DOHH2 (cell line): ENCODE data around the gene ZBTB7A.

ENCODE experiments used
- H3F3A ChIP-seq: fragments of 200-600 bp; sonication (generic), shearing (Covaris generic); 2 replicates; pipeline ENCODE4 v1.6.0; 2016; ENCODE audit warnings: antibody characterized with exemption, mild to moderate bottlenecking; ENCODE audit not compliant: control insufficient read depth, insufficient read depth
- H3K27ac ChIP-seq: fragments of 200-600 bp; sonication (generic); 2 replicates; pipeline ENCODE4 v1.5.1; 2014; ENCODE audit warnings: low read depth, mild to moderate bottlenecking, low read length, moderate library complexity
- H3K27me3 ChIP-seq: fragments of 200-600 bp; sonication (generic); 2 replicates; pipeline ENCODE4 v1.6.1; 2014; ENCODE audit warnings: mild to moderate bottlenecking, low read length, mixed read lengths; ENCODE audit not compliant: control insufficient read depth
- H3K36me3 ChIP-seq: fragments of 200-600 bp; sonication (generic); 2 replicates; pipeline ENCODE4 v1.6.1; 2014; ENCODE audit warnings: mild to moderate bottlenecking, low read length, moderate library complexity, mixed read lengths; ENCODE audit not compliant: control insufficient read depth
- H3K4me1 ChIP-seq: fragments of 200-600 bp; sonication (generic); 2 replicates; pipeline ENCODE4 v1.6.1; 2014; ENCODE audit warnings: mild to moderate bottlenecking, low read length, mixed read lengths; ENCODE audit not compliant: control insufficient read depth
- H3K4me2 ChIP-seq: fragments of 200-600 bp; sonication (generic); 2 replicates; pipeline ENCODE4 v1.6.0; 2014; ENCODE audit warnings: mild to moderate bottlenecking, low read length, moderate library complexity
- H3K4me3 ChIP-seq: fragments of 200-600 bp; sonication (generic); 2 replicates; pipeline ENCODE4 v1.5.1; 2014; ENCODE audit warnings: mild to moderate bottlenecking, low read length, mixed read lengths
- H3K79me2 ChIP-seq: fragments of 200-600 bp; sonication (generic); 2 replicates; pipeline ENCODE4 v1.6.1; 2014; ENCODE audit warnings: mild to moderate bottlenecking, low read length, mixed read lengths; ENCODE audit not compliant: control insufficient read depth
- H3K9me2 ChIP-seq: fragments of 200-600 bp; sonication (generic); replicated peaks from 2 replicates; pipeline ENCODE4 v1.6.1; 2014; ENCODE audit warnings: mild to moderate bottlenecking, low read length, mixed read lengths; ENCODE audit not compliant: control insufficient read depth
- H3K9me3 ChIP-seq: fragments of 200-600 bp; sonication (generic); 2 replicates; pipeline ENCODE4 v1.6.1; 2014; ENCODE audit warnings: antibody characterized with exemption, low read length, mixed read lengths; ENCODE audit not compliant: control insufficient read depth, insufficient read depth
- H4K20me1 ChIP-seq: fragments of 200-600 bp; sonication (generic); 2 replicates; pipeline ENCODE4 v1.6.0; 2014; ENCODE audit warnings: low read depth, mild to moderate bottlenecking, antibody characterized with exemption, low read length, moderate library complexity; ENCODE audit not compliant: control insufficient read depth, insufficient read depth
- CTCF ChIP-seq: fragments of 200-600 bp; sonication (generic); IDR thresholded peaks from one replicate; pipeline ENCODE4 v1.5.1; 2014; ENCODE audit warnings: antibody characterized with exemption, mild to moderate bottlenecking, low read depth, low read length; ENCODE audit not compliant: poor library complexity, severe bottlenecking
- EZH2phosphoT487 ChIP-seq: fragments of 200-600 bp; sonication (generic); IDR thresholded peaks from 2 replicates; pipeline ENCODE4 v1.6.1; 2017; ENCODE audit warnings: borderline replicate concordance, mild to moderate bottlenecking, antibody characterized with exemption, low read length, moderate library complexity, mixed read lengths

Gene ZBTB7A

GRCh38 chr19:4044990-4045465 is 21.7 kb downstream of the ZBTB7A start:
- no peak overlapping the region for H3K27ac ChIP-seq
- H3K9me2 ChIP-seq, result no peaks in the 10 kb centered on the region
- no peaks in the 10 kb centered on the region for H3K27me3 ChIP-seq
- H3K36me3 ChIP-seq, result peaks cover 37% of the 10 kb centered on the region
- no peaks in the 10 kb centered on the region for H3K4me1 ChIP-seq
- H3K9me3 ChIP-seq, result no peaks in the 10 kb centered on the region
- no peaks in the 10 kb centered on the region for H4K20me1 ChIP-seq
- TF ChIP-seq EZH2phosphoT487, result no peak
- no peak for TF ChIP-seq CTCF
- H3K4me3 ChIP-seq, result no peak overlapping the region
- H3K79me2 ChIP-seq, result peaks cover 59% of the 10 kb centered on the region
- H3K4me2 ChIP-seq, result no peak overlapping the region
- H3F3A ChIP-seq, result peaks cover 9% of the 10 kb centered on the region

GRCh38 chr19:4043966-4044715 is 22.6 kb downstream of the ZBTB7A start:
- H3K4me2 ChIP-seq, result no peak overlapping the region
- peaks cover 50% of the 10 kb centered on the region for H3K79me2 ChIP-seq
- no peak overlapping the region for H3K27ac ChIP-seq
- no peaks in the 10 kb centered on the region for H3K27me3 ChIP-seq
- no peaks in the 10 kb centered on the region for H3K9me2 ChIP-seq
- no peaks in the 10 kb centered on the region for H4K20me1 ChIP-seq
- H3K36me3 ChIP-seq, result peaks cover 29% of the 10 kb centered on the region
- H3K9me3 ChIP-seq, result no peaks in the 10 kb centered on the region
- TF ChIP-seq EZH2phosphoT487 (no peak), CTCF (no peak)
- peaks cover 9% of the 10 kb centered on the region for H3F3A ChIP-seq
- no peaks in the 10 kb centered on the region for H3K4me1 ChIP-seq
- no peak overlapping the region for H3K4me3 ChIP-seq

GRCh38 chr19:4043401-4043800 is 23.3 kb downstream of the ZBTB7A start:
- Histone ChIP-seq H4K20me1 (no peaks in the 10 kb centered on the region), H3K9me3 (no peaks in the 10 kb centered on the region), H3K27me3 (no peaks in the 10 kb centered on the region), H3K36me3 (peaks cover 24% of the 10 kb centered on the region), H3K79me2 (peaks cover 44% of the 10 kb centered on the region), H3K4me2 (no peak overlapping the region), H3K27ac (no peak overlapping the region), H3K4me3 (no peak overlapping the region), H3F3A (peaks cover 9% of the 10 kb centered on the region), H3K4me1 (no peaks in the 10 kb centered on the region), H3K9me2 (no peaks in the 10 kb centered on the region)
- TF ChIP-seq EZH2phosphoT487 (no peak), CTCF (no peak)
